ENCODE results near the gene KLF8. TPM values are rescaled to one million over a fixed set of nuclear protein-coding genes. Genes with fewer than 3 reads are reported as not detected.

Gene KLF8
- total RNA-seq, 1 experiment from 2014 or later: 1.2 TPM

- H3K4me2 ChIP-seq (ENCODE audit: low read length): no peak overlapping the region
- no peaks in the 10 kb centered on the region for H3K9me2 ChIP-seq (ENCODE audit: insufficient read depth)
- no peak for DNase-seq (ENCODE audit: low read depth, low spot score)
- POLR2A ChIA-PET: no interaction called here
- no peaks in the 10 kb centered on the region for H3K4me1 ChIP-seq (ENCODE audit: control insufficient read depth in 1 of 2, insufficient read depth in 2 of 2, low read length in 2 of 2)
- H3K36me3 ChIP-seq (ENCODE audit: control insufficient read depth in 1 of 2, insufficient read depth in 2 of 2, low read length in 2 of 2): no peaks in the 10 kb centered on the region
- H3K9ac ChIP-seq (ENCODE audit: low read length): no peak overlapping the region
- no peak overlapping the region for H2AFZ ChIP-seq (ENCODE audit: low read depth, low read length, poor library complexity, severe bottlenecking)
- no peaks in the 10 kb centered on the region for H3K9me3 ChIP-seq (ENCODE audit: control insufficient read depth in 1 of 2, insufficient read depth in 1 of 2, low read depth in 1 of 2, low read length in 2 of 2)
- ATAC-seq: no peak
- CTCF ChIA-PET: no interaction called here
- H4K20me1 ChIP-seq (ENCODE audit: insufficient read depth): no peaks in the 10 kb centered on the region
- intact Hi-C loops (cut with micrococcal nuclease): no loop called here
- no peaks in the 10 kb centered on the region for H3K27me3 ChIP-seq (ENCODE audit: insufficient read depth, low read length)
- H3K4me3 ChIP-seq (replicated peaks in 1 of 2; ENCODE audit: low read depth in 1 of 2, low read length in 2 of 2): no peak overlapping the region
- H3K79me2 ChIP-seq (ENCODE audit: insufficient read depth, low read length): no peaks in the 10 kb centered on the region
- RAD21 ChIA-PET (ENCODE audit: low non-redundant PET in 1 of 2, low total read pairs in 2 of 2, uncharacterized antibody in 2 of 2, unreplicated experiment in 2 of 2): no interaction called here
- no peak for TF ChIP-seq CTCF (IDR thresholded peaks at IDR 0.05 in 2 of 3, conservative IDR thresholded peaks at IDR 0.05 in 1 of 3; ENCODE audit: borderline replicate concordance in 1 of 3, insufficient read depth in 1 of 3, low read depth in 2 of 3, low read length in 2 of 3)
- no peak for TF ChIP-seq MAX (IDR thresholded peaks at IDR 0.05)
- no peak for TF ChIP-seq ATF3 (IDR thresholded peaks at IDR 0.05)
- TF ChIP-seq FOSL1 (IDR thresholded peaks at IDR 0.05; ENCODE audit: low read depth): no peak
- no peak for TF ChIP-seq ZBTB33 (IDR thresholded peaks at IDR 0.05; ENCODE audit: extremely low read depth, insufficient replicate concordance, low read length)
- no peak for TF ChIP-seq EZH2phosphoT487 (IDR thresholded peaks at IDR 0.05; ENCODE audit: borderline replicate concordance)
- TF ChIP-seq EGR1 (IDR thresholded peaks at IDR 0.05; ENCODE audit: low read depth): no peak
- no peak for TF ChIP-seq CBX3 (IDR thresholded peaks at IDR 0.05; ENCODE audit: low read depth)
- no peak for TF ChIP-seq JUND (IDR thresholded peaks at IDR 0.05)
- no peak for TF ChIP-seq ZNF274 (IDR thresholded peaks at IDR 0.05; ENCODE audit: low read depth, low read length)
- TF ChIP-seq EZH2 (IDR thresholded peaks at IDR 0.05): no peak
- TF ChIP-seq SIN3A (IDR thresholded peaks at IDR 0.05; ENCODE audit: low read depth): no peak
- no peak for TF ChIP-seq ZFX (IDR thresholded peaks at IDR 0.05)
- TF ChIP-seq REST (IDR thresholded peaks at IDR 0.05; ENCODE audit: low read depth): no peak
- no peak for TF ChIP-seq RAD21 (IDR thresholded peaks at IDR 0.05; ENCODE audit: low read depth)
- TF ChIP-seq SRF (IDR thresholded peaks at IDR 0.05; ENCODE audit: low read depth): no peak
- TF ChIP-seq SP1 (IDR thresholded peaks at IDR 0.05; ENCODE audit: low read depth): no peak
- H3K27ac ChIP-seq (ENCODE audit: low read depth, low read length): no peak overlapping the region
- no TSS peak for BruUV-seq (replicated peaks)
Observed at GRCh38 chrX:56310581-56310980, 78.4 kb downstream of the KLF8 start.

Data from HCT116 (cell line).